Fibroblast of lung (primary cell): ENCODE data around the gene NR2F2.

Experiments used
- EZH2 ChIP-seq: IDR thresholded peaks from 2 replicates; pipeline ENCODE4 v1.5.1; 2012; ENCODE audit warnings: low read length, control low read depth, mild to moderate bottlenecking; ENCODE audit errors: missing control alignments
- TF ChIP-seq, protein P1 (sequence below), 2 donors: IDR thresholded peaks in 1 of 2; conservative IDR thresholded peaks in 1 of 2; 1 replicate in 1 of 2; 2 replicates in 1 of 2; pipeline ENCODE4 v1.5.1; 2011 to 2012; ENCODE audit warnings: low read length in 2 of 2, control low read depth in 1 of 2, inconsistent platforms in 1 of 2, low read depth in 1 of 2, mild to moderate bottlenecking in 1 of 2

DNA sequence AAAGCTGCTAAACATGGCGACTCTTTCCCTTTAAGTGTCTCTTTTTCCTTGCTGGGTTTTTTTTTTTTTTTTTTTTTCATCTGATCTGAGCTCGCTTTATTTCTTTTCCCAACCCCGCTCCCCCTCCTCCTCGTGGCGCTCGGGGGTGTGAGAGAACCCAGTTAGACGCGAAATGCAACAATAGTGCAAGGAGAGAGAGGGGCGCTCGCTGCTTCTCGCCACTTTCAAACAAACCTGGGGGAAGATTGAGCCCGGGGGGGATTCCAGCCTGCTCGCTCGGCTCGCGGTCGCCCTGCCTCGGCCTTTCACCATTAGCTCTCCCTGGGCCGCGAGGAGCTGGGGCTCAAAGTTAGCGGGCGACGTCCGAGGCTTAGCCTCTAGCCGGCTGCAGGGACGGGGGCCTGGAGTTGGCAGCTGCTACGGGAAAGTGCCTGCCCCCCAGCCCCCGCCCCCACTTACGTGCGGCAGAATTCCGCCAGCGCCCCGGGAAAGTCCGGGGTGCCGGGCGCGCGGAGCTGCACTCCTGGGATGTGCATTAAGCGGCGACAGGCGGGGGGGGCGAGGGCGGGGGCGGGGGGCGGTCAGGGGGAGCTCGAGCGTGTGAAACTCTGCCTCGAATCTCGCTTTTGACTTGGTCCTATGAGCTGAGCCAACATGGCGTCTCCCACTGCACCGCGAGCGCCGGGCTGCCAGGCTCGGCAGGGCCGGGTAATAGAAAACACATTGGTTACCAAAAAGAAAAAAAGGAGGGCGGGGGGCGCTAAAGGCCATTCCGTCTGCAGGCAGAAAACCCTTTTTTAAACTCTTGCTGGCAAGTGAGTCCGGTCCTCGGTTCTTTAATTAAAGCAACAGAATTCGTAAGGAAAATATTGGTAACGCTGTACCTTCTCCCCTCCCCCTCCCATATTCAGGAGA, 10.4 kb downstream of the NR2F2 start:
- TF ChIP-seq, protein P1, sequence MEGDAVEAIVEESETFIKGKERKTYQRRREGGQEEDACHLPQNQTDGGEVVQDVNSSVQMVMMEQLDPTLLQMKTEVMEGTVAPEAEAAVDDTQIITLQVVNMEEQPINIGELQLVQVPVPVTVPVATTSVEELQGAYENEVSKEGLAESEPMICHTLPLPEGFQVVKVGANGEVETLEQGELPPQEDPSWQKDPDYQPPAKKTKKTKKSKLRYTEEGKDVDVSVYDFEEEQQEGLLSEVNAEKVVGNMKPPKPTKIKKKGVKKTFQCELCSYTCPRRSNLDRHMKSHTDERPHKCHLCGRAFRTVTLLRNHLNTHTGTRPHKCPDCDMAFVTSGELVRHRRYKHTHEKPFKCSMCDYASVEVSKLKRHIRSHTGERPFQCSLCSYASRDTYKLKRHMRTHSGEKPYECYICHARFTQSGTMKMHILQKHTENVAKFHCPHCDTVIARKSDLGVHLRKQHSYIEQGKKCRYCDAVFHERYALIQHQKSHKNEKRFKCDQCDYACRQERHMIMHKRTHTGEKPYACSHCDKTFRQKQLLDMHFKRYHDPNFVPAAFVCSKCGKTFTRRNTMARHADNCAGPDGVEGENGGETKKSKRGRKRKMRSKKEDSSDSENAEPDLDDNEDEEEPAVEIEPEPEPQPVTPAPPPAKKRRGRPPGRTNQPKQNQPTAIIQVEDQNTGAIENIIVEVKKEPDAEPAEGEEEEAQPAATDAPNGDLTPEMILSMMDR (conservative IDR thresholded peaks at IDR 0.05 in 1 of 2, IDR thresholded peaks at IDR 0.05 in 1 of 2; ENCODE audit: low read depth in 1 of 2, low read length in 2 of 2) = no peak
- TF ChIP-seq EZH2 = no peak
